NCI-H187 (cell line): Measurements from ENCODE around the gene PPP6R3.
"Not testable (repeated sequence)": the region's sequence is repeated elsewhere in the genome, so short reads cannot be mapped to it uniquely, and the experiment has no call there.

ENCODE experiments used
- DNase-seq, 2 experiments: peaks; one replicate each; lab custom pipeline; 2025; lab: John Stamatoyannopoulos, UW

Gene PPP6R3

GRCh38 chr11:68525336-68525735 lies 64.8 kb downstream of the PPP6R3 start:
- no peak for DNase-seq

DNA sequence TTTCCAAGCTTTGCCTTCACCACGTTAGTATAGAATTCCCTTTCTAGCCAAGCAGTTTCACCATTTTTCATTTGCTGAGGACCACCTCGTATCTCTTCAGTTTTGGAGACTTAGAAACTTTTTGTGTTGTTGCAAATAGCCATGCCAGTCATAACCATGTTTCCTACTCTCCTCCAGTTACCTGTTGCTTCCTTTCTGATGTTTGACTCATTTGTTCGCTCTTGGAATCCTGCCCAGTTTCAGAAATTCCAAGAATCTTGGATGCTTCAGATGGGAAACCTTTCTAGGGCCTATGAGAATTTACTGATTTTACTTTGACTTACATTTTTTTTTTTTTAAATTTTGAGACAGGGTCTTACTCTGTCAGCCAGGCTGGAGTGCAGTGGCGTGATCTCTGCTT lies 65.4 kb downstream of the PPP6R3 start:
- DNase-seq: no peak

DNA sequence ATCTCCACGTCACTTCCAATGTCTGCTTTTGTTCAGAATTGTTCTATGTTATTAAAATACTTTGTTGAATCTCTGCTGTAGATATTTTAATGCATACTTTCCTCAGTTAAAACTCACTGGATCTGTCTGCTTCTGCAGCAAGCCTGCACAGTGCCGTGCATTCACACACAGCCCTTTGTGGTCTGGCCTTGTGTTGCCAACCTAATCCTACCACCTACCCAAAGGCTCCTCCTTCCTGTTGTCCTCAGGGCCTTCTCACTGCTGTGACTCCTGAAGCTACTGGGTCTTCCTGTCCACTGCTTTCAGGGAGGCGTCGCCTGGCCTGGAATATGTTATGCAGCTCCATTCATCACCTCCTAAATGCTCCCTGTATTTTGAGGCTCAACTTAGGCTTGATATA lies 67.0 kb downstream of the PPP6R3 start:
- no peak for DNase-seq

DNA sequence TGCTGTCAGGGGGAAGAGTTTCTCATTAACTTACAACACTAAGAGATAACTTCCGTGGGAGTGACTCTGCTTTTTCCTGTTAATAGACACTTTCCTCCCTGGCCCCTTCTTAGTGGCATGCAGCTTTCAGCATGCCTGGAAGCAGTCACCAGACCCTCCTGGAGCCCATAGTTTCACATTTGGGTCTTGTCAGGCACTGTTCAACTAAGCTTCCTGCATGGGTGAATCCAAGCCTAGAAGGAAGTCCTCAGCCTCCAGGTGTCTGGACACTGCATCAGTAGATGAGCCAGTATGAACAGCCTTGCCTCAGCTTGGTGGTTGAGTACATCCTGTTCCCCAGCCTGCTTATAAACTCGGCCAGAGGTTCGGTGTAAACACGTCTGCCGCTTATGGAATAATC lies 68.1 kb downstream of the PPP6R3 start:
- DNase-seq: no peak

GRCh38 chr11:68531129-68531693 lies 70.7 kb downstream of the PPP6R3 start:
- no peak for DNase-seq

- no peak for DNase-seq
These were observed 72.3 kb downstream of the PPP6R3 start for GRCh38 chr11:68532727-68533369.

DNA sequence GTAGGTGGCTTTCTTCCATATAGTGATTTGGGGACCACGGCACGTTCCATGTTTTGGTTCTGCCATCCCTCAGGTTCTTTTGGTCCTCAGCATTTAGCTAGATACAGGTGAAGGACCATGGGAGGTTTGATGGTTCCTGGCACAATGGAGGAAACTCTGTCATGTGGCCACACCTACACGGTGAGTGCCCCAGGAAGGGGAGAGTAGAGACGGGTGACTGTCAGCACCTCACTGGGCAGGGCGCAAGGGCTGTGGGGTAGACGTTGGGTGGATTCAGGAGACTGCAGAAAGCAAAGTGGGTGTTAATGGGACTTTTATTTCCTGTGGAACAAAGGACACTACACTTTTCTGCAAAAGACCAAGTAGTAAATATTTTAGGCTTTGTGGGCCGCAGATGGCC lies 73.4 kb downstream of the PPP6R3 start:
- no peak for DNase-seq

DNA sequence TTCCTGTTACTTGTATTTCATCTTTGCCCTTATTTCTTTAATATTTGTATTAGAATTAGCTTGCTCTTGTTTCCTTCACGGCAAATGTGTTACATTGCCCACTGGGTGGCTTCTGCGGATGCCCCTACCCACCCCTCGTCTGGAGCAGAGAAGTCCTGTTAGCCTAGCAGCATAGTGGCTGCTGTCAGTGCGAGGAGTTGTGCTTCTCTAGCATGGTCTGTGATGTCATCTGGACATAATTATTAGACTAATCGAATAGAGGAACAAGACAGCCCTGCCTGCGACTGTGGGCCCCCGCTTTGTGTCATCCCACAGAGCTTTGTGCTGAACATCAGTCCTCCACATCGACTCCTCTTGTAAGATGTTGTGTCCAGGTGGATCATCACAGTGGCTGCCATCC lies 74.5 kb downstream of the PPP6R3 start:
- no peak for DNase-seq

- DNase-seq: no peak
These were observed 76.2 kb downstream of the PPP6R3 start for GRCh38 chr11:68536706-68537105.

GRCh38 chr11:68538025-68538424 lies 77.5 kb downstream of the PPP6R3 start:
- no peak for DNase-seq

- no peak for DNase-seq
These were observed 78.8 kb downstream of the PPP6R3 start for GRCh38 chr11:68539395-68539794.

GRCh38 chr11:68540504-68540903 lies 80.0 kb downstream of the PPP6R3 start:
- not testable (repeated sequence) for DNase-seq

DNA sequence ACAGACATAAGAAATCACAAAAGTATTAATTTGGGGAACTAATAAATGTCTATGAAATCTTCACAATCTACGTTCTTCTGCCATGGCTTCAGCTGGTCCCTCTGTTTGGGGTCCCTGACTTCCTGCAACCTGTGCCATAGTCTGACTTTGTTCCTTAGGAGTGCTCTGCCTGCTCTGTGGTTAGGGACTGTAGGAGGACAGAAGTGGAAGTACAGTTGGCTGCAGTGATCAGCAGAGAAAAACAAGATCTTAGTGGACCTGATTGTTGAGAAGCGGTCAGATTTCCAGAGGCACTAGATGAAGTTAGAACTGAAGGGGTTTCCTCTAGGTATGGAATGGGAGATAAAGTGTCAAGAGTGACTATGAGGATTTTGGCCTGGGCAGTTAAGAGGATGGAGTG lies 80.6 kb downstream of the PPP6R3 start:
- DNase-seq: no peak

GRCh38 chr11:68541991-68542390 lies 81.4 kb downstream of the PPP6R3 start:
- DNase-seq: no peak

- no peak for DNase-seq
These were observed 82.1 kb downstream of the PPP6R3 start for GRCh38 chr11:68542617-68543016.

DNA sequence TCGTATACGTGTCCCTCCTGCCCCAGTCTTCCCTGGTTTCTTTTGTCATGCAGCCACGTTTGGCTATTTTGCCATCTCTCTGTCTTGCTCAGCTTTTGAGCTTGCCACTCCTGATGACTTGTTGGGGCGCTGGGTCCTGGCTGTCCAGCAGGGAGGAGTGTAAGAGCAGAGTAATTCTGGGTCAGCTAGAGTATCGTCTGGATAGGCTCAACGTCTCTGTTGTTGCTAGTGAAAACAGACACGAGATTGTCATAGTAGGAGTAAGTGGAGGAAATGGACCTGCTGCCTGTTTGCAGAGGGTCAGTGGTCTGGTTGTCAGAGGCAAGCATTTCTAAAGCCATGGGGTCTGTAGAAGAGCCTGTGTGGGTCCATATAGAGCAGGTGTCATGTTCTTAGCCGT lies 83.0 kb downstream of the PPP6R3 start:
- no peak for DNase-seq

DNA sequence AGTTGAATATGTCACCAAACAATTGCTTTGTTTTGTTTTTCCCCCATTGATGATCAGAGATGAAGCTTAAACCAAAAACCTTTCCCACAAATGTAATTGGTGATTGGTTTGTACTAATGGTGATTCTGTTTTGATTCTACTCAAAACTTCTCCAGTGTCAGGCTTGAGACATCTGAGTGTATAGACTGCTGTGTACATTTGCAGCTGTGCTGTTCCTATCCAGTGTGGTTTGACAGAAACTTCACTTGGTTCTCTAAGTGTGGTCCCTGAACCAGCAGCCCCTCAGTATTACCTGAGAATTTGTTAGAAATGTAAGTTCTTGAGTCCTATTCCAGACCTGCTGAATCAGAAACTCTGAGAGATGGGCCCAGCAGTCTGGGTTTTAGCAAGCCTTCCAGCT lies 84.8 kb downstream of the PPP6R3 start:
- no peak for DNase-seq

DNA sequence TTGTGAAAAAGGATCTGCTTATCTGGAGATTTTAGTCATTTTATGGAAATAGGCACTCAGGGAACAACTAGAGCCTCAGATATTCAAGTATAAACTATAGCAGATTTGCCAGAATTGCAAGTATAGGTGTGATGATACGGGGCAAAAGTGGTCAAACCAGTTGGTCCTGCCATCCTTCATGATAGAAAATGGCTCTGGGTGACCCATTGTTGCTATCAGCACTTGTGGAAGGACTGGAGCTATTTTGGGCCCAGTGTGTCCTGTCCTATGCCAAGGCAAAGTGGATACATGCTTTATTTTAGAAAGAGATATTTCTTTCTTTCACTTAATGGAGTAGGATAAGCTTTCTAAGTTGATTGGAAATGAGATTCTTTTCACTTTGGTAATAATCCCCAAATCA lies 85.2 kb downstream of the PPP6R3 start:
- no peak for DNase-seq

DNA sequence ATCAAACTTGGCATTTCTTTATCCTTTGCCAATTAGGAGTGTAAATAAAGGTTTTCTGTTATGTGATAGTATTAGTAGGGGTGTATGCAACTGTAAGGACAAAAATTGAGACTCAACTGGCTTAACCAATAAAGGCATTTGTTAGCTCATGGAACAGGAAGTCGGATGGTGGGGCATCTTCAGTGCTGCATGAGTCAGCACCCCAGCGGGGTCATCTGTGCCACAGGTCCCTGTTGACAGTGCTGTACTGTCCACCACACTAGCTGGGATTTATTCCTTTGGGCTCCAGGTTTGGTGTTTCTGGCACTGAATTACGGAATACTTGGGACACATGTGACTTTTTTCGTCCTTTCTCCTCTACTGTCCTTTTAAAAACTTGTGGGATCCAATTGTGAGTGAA lies 86.0 kb downstream of the PPP6R3 start:
- DNase-seq: no peak

GRCh38 chr11:68549789-68550484 lies 89.4 kb downstream of the PPP6R3 start:
- DNase-seq: no peak

- DNase-seq: no peak
These were observed 89.9 kb downstream of the PPP6R3 start for GRCh38 chr11:68550485-68550817.

- DNase-seq: no peak
These were observed 90.7 kb downstream of the PPP6R3 start for GRCh38 chr11:68551223-68551622.

GRCh38 chr11:68551777-68552176 lies 91.2 kb downstream of the PPP6R3 start:
- no peak for DNase-seq

GRCh38 chr11:68552542-68552941 lies 92.0 kb downstream of the PPP6R3 start:
- DNase-seq: no peak
